GM23338 (cell line): ENCODE data around the gene ABCC3. TPM values are rescaled to one million over a fixed set of nuclear protein-coding genes. Genes with fewer than 3 reads are reported as not detected.

Source experiments
- ATAC-seq: fragments of 200-7000 bp; cut with Tn5 transposase; 3 replicates; pipeline ENCODE4 v1.9.1; 2020
- DNase-seq: peaks from one replicate; pipeline ENCODE4 v3.0.0-alpha.2; 2015; ENCODE audit warnings: low spot score
- H2AFZ ChIP-seq: fragments of 200-600 bp; sonication (generic); 2 replicates; pipeline ENCODE4 v1.8.0; 2016; ENCODE audit warnings: antibody characterized with exemption, mild to moderate bottlenecking, moderate library complexity
- H3F3A ChIP-seq: fragments of 200-600 bp; sonication (generic); replicated peaks from 2 replicates; pipeline ENCODE4 v1.8.0; 2017; ENCODE audit warnings: antibody characterized with exemption, mixed run types, low read depth
- H3K27ac ChIP-seq: fragments of 200-600 bp; sonication (generic); 2 replicates; pipeline ENCODE4 v1.6.1; 2016; ENCODE audit warnings: low read depth
- H3K27me3 ChIP-seq: fragments of 200-600 bp; sonication (generic); 2 replicates; pipeline ENCODE4 v1.8.0; 2016; ENCODE audit warnings: mild to moderate bottlenecking, mixed run types, moderate library complexity; ENCODE audit not compliant: insufficient read depth
- H3K36me3 ChIP-seq: fragments of 200-600 bp; sonication (generic); 2 replicates; pipeline ENCODE4 v1.8.0; 2016; ENCODE audit warnings: mild to moderate bottlenecking; ENCODE audit not compliant: insufficient read depth
- H3K4me1 ChIP-seq: fragments of 200-600 bp; sonication (generic); 2 replicates; pipeline ENCODE4 v1.8.0; 2016; ENCODE audit warnings: mild to moderate bottlenecking, moderate library complexity; ENCODE audit not compliant: insufficient read depth
- H3K4me2 ChIP-seq: fragments of 200-600 bp; sonication (generic); 2 replicates; pipeline ENCODE4 v1.7.1; 2017; ENCODE audit warnings: mixed run types
- H3K4me3 ChIP-seq: fragments of 200-600 bp; sonication (generic); 2 replicates; pipeline ENCODE4 v1.6.1; 2016; ENCODE audit warnings: mixed run types
- H3K79me2 ChIP-seq: fragments of 200-600 bp; sonication (generic); replicated peaks from 2 replicates; pipeline ENCODE4 v1.8.0; 2017; ENCODE audit warnings: mild to moderate bottlenecking; ENCODE audit not compliant: insufficient read depth
- H3K9me2 ChIP-seq: fragments of 200-600 bp; sonication (generic); 2 replicates; pipeline ENCODE4 v1.8.0; 2017; ENCODE audit not compliant: insufficient read depth
- H4K20me1 ChIP-seq: fragments of 200-600 bp; sonication (generic); replicated peaks from 2 replicates; pipeline ENCODE4 v1.8.0; 2017; ENCODE audit warnings: mild to moderate bottlenecking; ENCODE audit not compliant: insufficient read depth
- H3K27ac Mint-ChIP-seq: 2 replicates; pipeline ENCODE4 v1.8.0; 2020; ENCODE audit warnings: inconsistent platforms, mild to moderate bottlenecking, moderate library complexity, mixed read lengths
- H3K27me3 Mint-ChIP-seq: 3 replicates; pipeline ENCODE4 v1.8.0; 2022; ENCODE audit warnings: low read depth, mild to moderate bottlenecking, moderate library complexity, mixed read lengths, inconsistent platforms; ENCODE audit not compliant: insufficient read depth, poor library complexity
- H3K36me3 Mint-ChIP-seq: 3 replicates; pipeline ENCODE4 v1.8.0; 2021; ENCODE audit warnings: low read depth, mild to moderate bottlenecking, inconsistent platforms, moderate library complexity, mixed read lengths
- H3K4me1 Mint-ChIP-seq: 3 replicates; pipeline ENCODE4 v1.8.0; 2020; ENCODE audit warnings: mild to moderate bottlenecking, inconsistent platforms, mixed read lengths
- H3K4me3 Mint-ChIP-seq: 3 replicates; pipeline ENCODE4 v1.8.0; 2021; ENCODE audit warnings: moderate library complexity, mild to moderate bottlenecking, inconsistent platforms, mixed read lengths
- H3K9me3 Mint-ChIP-seq: 3 replicates; pipeline ENCODE4 v1.8.0; 2020; ENCODE audit warnings: moderate library complexity, mild to moderate bottlenecking, inconsistent platforms, mixed read lengths
- ZNF114 ChIP-seq: fragments of 250-450 bp; sonication (Bioruptor Pico); IDR thresholded peaks from 2 replicates; pipeline ENCODE4 v1.5.0; 2020; ENCODE audit warnings: mild to moderate bottlenecking, moderate library complexity
- ZNF331 ChIP-seq: fragments of 250-450 bp; sonication (Bioruptor Pico); IDR thresholded peaks from 2 replicates; pipeline ENCODE4 v1.5.0; 2020; ENCODE audit warnings: low read depth, mild to moderate bottlenecking, moderate library complexity
- polyA plus RNA-seq: library from polyadenylated mRNA; unstranded; fragments of >200 nt; fragmentation: Nextera tagmentation; extraction: Ambion mirVana; gene quantifications from 2 replicates; pipeline ENCODE4 v1.2.1, GENCODE V29; 2016
- total RNA-seq: library from RNA; depleted of rRNA; stranded (reverse); fragments of >200 nt; shearing (Covaris generic); gene quantifications from 2 replicates; pipeline ENCODE4 v1.2.3, GENCODE V29; 2014
- TF ChIP-seq, protein P1 (sequence below): IDR thresholded peaks from 2 replicates; pipeline ENCODE4 v1.6.1; 2016; ENCODE audit warnings: antibody characterized with exemption

ABCC3 gene
- total and polyA plus RNA-seq, 2 experiments from 2014 or later: not detected

DNA sequence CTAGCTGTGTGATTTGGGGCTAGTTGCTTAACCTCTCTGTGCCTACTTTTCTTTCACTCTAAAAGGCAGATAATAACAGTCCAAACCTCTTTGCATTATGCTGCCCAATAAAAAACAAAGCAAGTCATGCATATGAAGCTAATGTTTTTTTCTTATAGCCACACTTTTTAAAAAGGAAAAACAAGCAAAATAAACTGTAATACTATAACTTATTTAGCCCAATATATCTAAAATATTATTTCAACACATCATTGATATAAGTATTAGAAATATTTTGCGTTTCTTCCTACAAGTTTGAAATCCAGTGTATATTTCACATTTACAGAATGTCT is 50.6 kb downstream of the ABCC3 start:
- Mint-ChIP-seq H3K4me3 (no peak overlapping the region), H3K9me3 (no peaks in the 10 kb centered on the region), H3K4me1 (peaks cover 35% of the 10 kb centered on the region), H3K27ac (no peak overlapping the region), H3K36me3 (no peaks in the 10 kb centered on the region), H3K27me3 (peaks cover 9% of the 10 kb centered on the region)
- no peak for ATAC-seq
- no peaks in the 10 kb centered on the region for H3K9me2 ChIP-seq
- H4K20me1 ChIP-seq: no peaks in the 10 kb centered on the region
- TF ChIP-seq, protein P1, sequence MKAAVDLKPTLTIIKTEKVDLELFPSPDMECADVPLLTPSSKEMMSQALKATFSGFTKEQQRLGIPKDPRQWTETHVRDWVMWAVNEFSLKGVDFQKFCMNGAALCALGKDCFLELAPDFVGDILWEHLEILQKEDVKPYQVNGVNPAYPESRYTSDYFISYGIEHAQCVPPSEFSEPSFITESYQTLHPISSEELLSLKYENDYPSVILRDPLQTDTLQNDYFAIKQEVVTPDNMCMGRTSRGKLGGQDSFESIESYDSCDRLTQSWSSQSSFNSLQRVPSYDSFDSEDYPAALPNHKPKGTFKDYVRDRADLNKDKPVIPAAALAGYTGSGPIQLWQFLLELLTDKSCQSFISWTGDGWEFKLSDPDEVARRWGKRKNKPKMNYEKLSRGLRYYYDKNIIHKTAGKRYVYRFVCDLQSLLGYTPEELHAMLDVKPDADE: no peak
- no peak overlapping the region for H3K4me3 ChIP-seq
- no peak overlapping the region for H3K4me2 ChIP-seq
- no peak overlapping the region for H3K27ac ChIP-seq
- no peaks in the 10 kb centered on the region for H3K36me3 ChIP-seq
- H3K79me2 ChIP-seq: no peaks in the 10 kb centered on the region
- no peak overlapping the region for H2AFZ ChIP-seq
- H3F3A ChIP-seq: no peaks in the 10 kb centered on the region
- no peaks in the 10 kb centered on the region for H3K27me3 ChIP-seq
- no peak for DNase-seq
- peaks cover 3% of the 10 kb centered on the region; the same call in 1 of the 2 replicates for H3K4me1 ChIP-seq

GRCh38 chr17:50685691-50686493 is 51.2 kb downstream of the ABCC3 start:
- Mint-ChIP-seq H3K36me3 (no peaks in the 10 kb centered on the region), H3K4me3 (no peak overlapping the region), H3K27ac (peak overlapping the region; percentile 76; the same call in 1 of the 2 replicates), H3K27me3 (peaks cover 6% of the 10 kb centered on the region), H3K9me3 (no peaks in the 10 kb centered on the region), H3K4me1 (peaks cover 41% of the 10 kb centered on the region)
- H3K4me1 ChIP-seq: peaks cover 3% of the 10 kb centered on the region
- no peak for ATAC-seq
- TF ChIP-seq, protein P1: no peak
- H3K27me3 ChIP-seq: no peaks in the 10 kb centered on the region
- H3K4me3 ChIP-seq: no peak overlapping the region
- H3K79me2 ChIP-seq: no peaks in the 10 kb centered on the region
- no peak overlapping the region for H3K27ac ChIP-seq
- peak overlapping the region; percentile 86 for H2AFZ ChIP-seq
- no peaks in the 10 kb centered on the region for H3K9me2 ChIP-seq
- no peaks in the 10 kb centered on the region for H4K20me1 ChIP-seq
- no peak for DNase-seq
- no peaks in the 10 kb centered on the region for H3K36me3 ChIP-seq
- 0 out of 2 replicates have a peak, but pooled peaks cover 5% of the 10 kb centered on the region for H3F3A ChIP-seq
- no peak overlapping the region for H3K4me2 ChIP-seq

- H4K20me1 ChIP-seq: no peaks in the 10 kb centered on the region
- H3K4me3 ChIP-seq: no peak overlapping the region
- ATAC-seq (no peak), DNase-seq (no peak)
- Mint-ChIP-seq H3K27me3 (peaks cover 6% of the 10 kb centered on the region), H3K27ac (peak overlapping the region; percentile 76; the same call in 1 of the 2 replicates), H3K36me3 (no peaks in the 10 kb centered on the region), H3K4me3 (no peak overlapping the region), H3K9me3 (no peaks in the 10 kb centered on the region), H3K4me1 (peaks cover 41% of the 10 kb centered on the region)
- H3K4me2 ChIP-seq: no peak overlapping the region
- no peaks in the 10 kb centered on the region for H3K36me3 ChIP-seq
- H3K9me2 ChIP-seq: no peaks in the 10 kb centered on the region
- no peaks in the 10 kb centered on the region for H3K27me3 ChIP-seq
- no peak for TF ChIP-seq ZNF331 (CRISPR knock-in tag)
- TF ChIP-seq, protein P1: no peak
- TF ChIP-seq ZNF114 (CRISPR knock-in tag): no peak
- H3K4me1 ChIP-seq: peaks cover 3% of the 10 kb centered on the region
- no peak overlapping the region for H3K27ac ChIP-seq
- no peaks in the 10 kb centered on the region for H3K79me2 ChIP-seq
- peaks cover 11% of the 10 kb centered on the region; the same call in 1 of the 2 replicates for H3F3A ChIP-seq
- H2AFZ ChIP-seq: peak overlapping the region; percentile 86
Observed at GRCh38 chr17:50686494-50687199, 52.0 kb downstream of the ABCC3 start.
